Measurements from ENCODE around the gene MCF2L2.

DNA sequence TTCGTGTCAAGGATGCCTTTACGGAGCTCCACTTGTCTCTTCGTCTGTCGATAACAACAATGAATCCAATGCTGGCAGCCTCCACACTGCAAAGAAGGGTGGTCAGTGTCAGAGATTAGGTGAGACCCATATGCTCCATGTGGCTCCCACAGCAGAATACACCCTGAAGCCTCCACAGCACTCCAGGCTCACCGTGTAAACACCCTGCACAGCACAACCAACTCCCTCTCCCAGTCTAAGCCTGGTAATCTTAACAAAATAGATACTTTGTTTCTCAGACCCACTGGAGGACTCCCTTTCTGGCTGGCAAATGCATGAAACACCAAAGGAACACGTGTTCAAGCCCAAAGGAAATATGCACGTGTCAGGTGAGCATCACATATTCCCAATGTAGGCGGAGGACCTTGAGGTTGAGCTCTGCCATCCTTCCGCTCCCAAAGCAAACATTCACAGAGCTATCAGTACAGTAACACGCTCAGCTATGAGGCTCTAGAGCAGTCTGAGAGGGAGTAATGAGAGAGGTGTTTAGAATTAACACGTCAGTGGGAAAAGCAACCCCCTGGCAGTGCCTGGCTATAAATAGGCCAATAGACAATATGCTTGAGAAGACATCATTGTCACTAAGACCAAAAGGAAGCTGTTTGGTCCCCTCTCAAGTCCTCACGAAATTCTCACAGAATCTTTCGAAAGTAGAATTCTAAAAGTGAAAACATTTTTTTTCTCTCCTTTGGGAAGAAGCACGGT is 86.7 kb downstream of the MCF2L2 start:
- TF ChIP-seq EZH2 (IDR thresholded peaks at IDR 0.05), result no peak
- no peak for TF ChIP-seq POLR2AphosphoS5 (IDR thresholded peaks at IDR 0.05; ENCODE audit: borderline replicate concordance, low read depth, low read length)

All from SK-N-MC (cell line).